IMR-90 (cell line): Measurements from ENCODE around the gene FICD. TPM values are rescaled to one million over a fixed set of nuclear protein-coding genes. Genes with fewer than 3 reads are reported as not detected.

ENCODE experiments used
- ATAC-seq: fragments of 200-7000 bp; cut with Tn5 transposase; 2 replicates; pipeline ENCODE4 v1.9.1; 2020; ENCODE audit warnings: low read depth, mild to moderate bottlenecking, moderate library complexity
- BruUV-seq: library from RNA; stranded (reverse); fragments of 400-500 nt; replicated peaks from 2 replicates; lab custom pipeline; 2021; lab: Mats Ljungman, UMichigan
- CTCF ChIA-PET: fragments of 300-600 bp; formaldehyde crosslinking; extraction: SDS; loops from one replicate; lab custom pipeline; 2021; ENCODE audit warnings: antibody characterized with exemption; lab: Yijun Ruan, JAX
- POLR2A ChIA-PET: fragments of 300-600 bp; sonication (Branson Sonifier 250); formaldehyde crosslinking; loops from one replicate; lab custom pipeline; 2022; ENCODE audit warnings: antibody characterized with exemption; ENCODE audit not compliant: unreplicated experiment; lab: Charles Lee
- DNase-seq: peaks from one replicate; pipeline ENCODE4 v3.0.0; 2013
- H2AFZ ChIP-seq: replicated peaks from 2 replicates; pipeline ENCODE3; 2013; ENCODE audit warnings: low read length, mild to moderate bottlenecking; ENCODE audit not compliant: poor library complexity
- H2AK5ac ChIP-seq: 2 replicates; pipeline ENCODE4 v1.6.1; 2013; ENCODE audit warnings: low read depth, low read length, inconsistent platforms
- H2AK9ac ChIP-seq: replicated peaks from 2 replicates; pipeline ENCODE3; 2013; ENCODE audit warnings: mild to moderate bottlenecking, low read depth, low read length, moderate library complexity; ENCODE audit not compliant: poor library complexity
- H2BK120ac ChIP-seq: 2 replicates; pipeline ENCODE4 v1.6.1; 2013; ENCODE audit warnings: low read depth, low read length, inconsistent platforms
- H2BK15ac ChIP-seq: 3 replicates; pipeline ENCODE4 v1.6.1; 2013; ENCODE audit warnings: low read depth, low read length, inconsistent platforms
- H2BK20ac ChIP-seq: 2 replicates; pipeline ENCODE4 v1.6.1; 2013; ENCODE audit warnings: low read depth, mild to moderate bottlenecking, inconsistent platforms, low read length, moderate library complexity
- H2BK5ac ChIP-seq: 2 replicates; pipeline ENCODE4 v1.6.1; 2013; ENCODE audit warnings: mild to moderate bottlenecking, low read depth, low read length, inconsistent platforms; ENCODE audit not compliant: poor library complexity, severe bottlenecking
- H3K14ac ChIP-seq: replicated peaks from 2 replicates; pipeline ENCODE4 v1.6.1; 2013; ENCODE audit warnings: low read depth, low read length, inconsistent platforms
- H3K18ac ChIP-seq: 2 replicates; pipeline ENCODE4 v1.6.1; 2013; ENCODE audit warnings: low read depth, low read length, control low read depth
- H3K23ac ChIP-seq: 2 replicates; pipeline ENCODE4 v1.6.1; 2013; ENCODE audit warnings: low read depth, low read length, inconsistent platforms
- H3K27ac ChIP-seq: 2 replicates; pipeline ENCODE4 v1.5.1; 2013; ENCODE audit warnings: mild to moderate bottlenecking, control low read depth, low read length; ENCODE audit not compliant: insufficient read depth
- H3K27me3 ChIP-seq: 2 replicates; pipeline ENCODE4 v1.6.1; 2013; ENCODE audit warnings: low read length; ENCODE audit not compliant: control insufficient read depth, insufficient read depth
- H3K36me3 ChIP-seq: 2 replicates; pipeline ENCODE4 v1.6.1; 2013; ENCODE audit warnings: low read length, mixed read lengths; ENCODE audit not compliant: control insufficient read depth, insufficient read depth
- H3K4ac ChIP-seq: 2 replicates; pipeline ENCODE4 v1.6.1; 2013; ENCODE audit warnings: low read depth, low read length, inconsistent platforms
- H3K4me1 ChIP-seq: 2 replicates; pipeline ENCODE4 v1.6.1; 2013; ENCODE audit warnings: low read length, mixed read lengths; ENCODE audit not compliant: control insufficient read depth, insufficient read depth
- H3K4me2 ChIP-seq: 2 replicates; pipeline ENCODE4 v1.6.1; 2013; ENCODE audit warnings: low read depth, mild to moderate bottlenecking, control low read depth, low read length, moderate library complexity
- H3K4me3 ChIP-seq: 2 replicates; pipeline ENCODE4 v1.5.1; 2013; ENCODE audit warnings: low read depth, mild to moderate bottlenecking, control low read depth, low read length, moderate library complexity; ENCODE audit not compliant: insufficient read depth
- H3K56ac ChIP-seq: 2 replicates; pipeline ENCODE4 v1.6.1; 2013; ENCODE audit warnings: low read length, inconsistent platforms; ENCODE audit not compliant: insufficient read depth; ENCODE audit errors: extremely low read depth
- H3K79me1 ChIP-seq, 2 experiments: 2 replicates each; pipeline ENCODE4 v1.6.1; 2013; ENCODE audit warnings: low read length in 2 of 2, inconsistent platforms in 1 of 2, low read depth in 1 of 2
- H3K9ac ChIP-seq: 2 replicates; pipeline ENCODE4 v1.6.1; 2013; ENCODE audit warnings: low read depth, low read length, control low read depth
- H3K9me1 ChIP-seq: 2 replicates; pipeline ENCODE4 v1.6.1; 2013; ENCODE audit warnings: low read length, inconsistent platforms; ENCODE audit not compliant: insufficient read depth
- H3K9me3 ChIP-seq: 2 replicates; pipeline ENCODE4 v1.6.1; 2013; ENCODE audit warnings: low read length; ENCODE audit not compliant: control insufficient read depth, insufficient read depth
- H4K20me1 ChIP-seq: 2 replicates; pipeline ENCODE4 v1.6.1; 2013; ENCODE audit warnings: low read length, inconsistent platforms; ENCODE audit not compliant: insufficient read depth
- H4K5ac ChIP-seq: 2 replicates; pipeline ENCODE4 v1.6.1; 2013; ENCODE audit warnings: mild to moderate bottlenecking, low read depth, low read length, control low read depth
- H4K8ac ChIP-seq, 2 experiments: 2 replicates each; pipeline ENCODE4 v1.6.1; 2013; ENCODE audit warnings: low read depth in 2 of 2, low read length in 2 of 2, control low read depth in 1 of 2, inconsistent platforms in 1 of 2
- H4K91ac ChIP-seq: 2 replicates; pipeline ENCODE4 v1.6.1; 2013; ENCODE audit warnings: low read depth, low read length, inconsistent platforms; ENCODE audit not compliant: insufficient read depth
- BHLHE40 ChIP-seq: fragments of 150-350 bp; IDR thresholded peaks from 2 replicates; pipeline ENCODE4 v1.6.1; 2016; ENCODE audit warnings: mild to moderate bottlenecking, low read depth, low read length
- CEBPB ChIP-seq: IDR thresholded peaks from 2 replicates; pipeline ENCODE4 v1.6.1; 2012; ENCODE audit warnings: low read depth, low read length, improper control_type of control experiment
- CHD1 ChIP-seq: IDR thresholded peaks from 2 replicates; pipeline ENCODE4 v1.6.1; 2012; ENCODE audit warnings: low read depth, low read length, improper control_type of control experiment
- FOS ChIP-seq: fragments of 150-350 bp; IDR thresholded peaks from 2 replicates; pipeline ENCODE4 v1.6.1; 2016; ENCODE audit warnings: low read depth, low read length
- MAFK ChIP-seq: IDR thresholded peaks from 2 replicates; pipeline ENCODE4 v1.6.1; 2012; ENCODE audit warnings: low read depth, low read length, improper control_type of control experiment
- MAZ ChIP-seq: IDR thresholded peaks from 2 replicates; pipeline ENCODE4 v1.6.1; 2012; ENCODE audit warnings: low read depth, mild to moderate bottlenecking, low read length, improper control_type of control experiment, moderate library complexity, borderline replicate concordance
- POLR2A ChIP-seq: IDR thresholded peaks from 2 replicates; pipeline ENCODE4 v1.6.1; 2012; ENCODE audit warnings: mild to moderate bottlenecking, low read depth, low read length
- RAD21 ChIP-seq: IDR thresholded peaks from 2 replicates; pipeline ENCODE4 v1.6.1; 2012; ENCODE audit warnings: low read length, improper control_type of control experiment
- RCOR1 ChIP-seq: IDR thresholded peaks from 2 replicates; pipeline ENCODE4 v1.6.1; 2012; ENCODE audit warnings: mild to moderate bottlenecking, low read length, improper control_type of control experiment; ENCODE audit not compliant: insufficient replicate concordance
- RFX5 ChIP-seq: IDR thresholded peaks from 2 replicates; pipeline ENCODE4 v1.8.0; 2012; ENCODE audit warnings: low read depth, mild to moderate bottlenecking, low read length, moderate library complexity
- WGBS, 2 experiments: methylation state at CpG; one replicate each; pipeline versions ENCODE4 v1.1.5 to v1.1.7; 2013; ENCODE audit warnings: missing lambda C conversion rate in 2 of 2; ENCODE audit not compliant: insufficient read length in 1 of 2; ENCODE audit errors: extremely low coverage in 2 of 2; 5-methylcytosine and 5-hydroxymethylcytosine counted together
- dilution Hi-C: fragments of 300-500 bp; cut with HindIII; formaldehyde crosslinking; loops from one replicate; pipeline ENCODE4 v1.14.3; 2018; ENCODE audit warnings: low sequenced_read_pairs; ENCODE audit not compliant: unreplicated experiment
- in situ Hi-C: fragments of 300-500 bp; cut with MboI; formaldehyde crosslinking; loops from 3 replicates; pipeline ENCODE4 v1.14.3; 2019; ENCODE audit warnings: low sequenced_read_pairs, inconsistent platforms, mixed read lengths
- intact Hi-C: fragments of 100-400 bp; cut with micrococcal nuclease; formaldehyde crosslinking; loops from 2 replicates; pipeline ENCODE4 v1.10.0; 2022
- polyA plus RNA-seq, 3 experiments: library from polyadenylated mRNA; depleted of rRNA; stranded (reverse); fragments of >200 nt; gene quantifications; 2 replicates each; pipeline ENCODE4 v1.2.3, GENCODE V29; 2012; ENCODE audit warnings: low replicate concordance in 1 of 3
- total RNA-seq: library from RNA; depleted of rRNA; stranded (reverse); fragments of >200 nt; gene quantifications from 2 replicates; pipeline ENCODE4 v1.2.3, GENCODE V29; 2012
- TF ChIP-seq, protein P1 (sequence below): fragments of 150-350 bp; IDR thresholded peaks from 2 replicates; pipeline ENCODE4 v1.6.1; 2016; ENCODE audit warnings: low read depth, mild to moderate bottlenecking, low read length, moderate library complexity, borderline replicate concordance
- TF ChIP-seq, protein P2 (sequence below): conservative IDR thresholded peaks from 2 replicates; pipeline ENCODE4 v1.5.1; 2012; ENCODE audit warnings: mild to moderate bottlenecking, low read depth, low read length, improper control_type of control experiment

Gene FICD
- total and polyA plus RNA-seq, 2 of the 4 experiments (the other 2 are of a cell fraction), result 4.0 to 11.3 TPM

GRCh38 chr12:108477055-108477880, 37.8 kb upstream of the FICD start (continued):
- TF ChIP-seq MAZ, result no peak

DNA sequence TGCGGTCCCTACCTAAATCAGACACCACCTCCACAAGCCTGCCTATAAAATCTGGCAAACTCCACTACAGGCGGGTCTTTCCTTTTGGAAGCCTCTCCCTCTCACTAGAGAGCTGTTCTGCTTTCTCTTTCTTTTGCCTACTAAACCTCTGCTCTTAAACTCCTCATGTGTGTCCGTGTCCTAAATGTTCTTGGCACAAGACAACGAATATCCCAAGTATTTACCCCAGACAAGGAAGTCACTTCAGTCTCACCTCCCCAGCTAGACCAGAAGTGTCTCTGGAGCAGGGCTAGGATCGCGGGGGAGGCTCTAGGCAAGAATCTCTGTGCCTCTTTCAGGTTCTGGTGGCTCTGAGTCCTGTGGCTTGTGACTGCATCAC, 37.2 kb upstream of the FICD start:
- H2BK5ac ChIP-seq, result no peak overlapping the region
- no peak overlapping the region for H3K14ac ChIP-seq
- intact Hi-C loops, result no loop called here
- H3K23ac ChIP-seq, result no peak overlapping the region
- in situ Hi-C loops, result no loop called here
- no peak overlapping the region for H3K9ac ChIP-seq
- CTCF ChIA-PET, result no interaction called here
- H4K5ac ChIP-seq, result no peak overlapping the region
- H3K9me3 ChIP-seq, result no peaks in the 10 kb centered on the region
- H3K9me1 ChIP-seq, result no peaks in the 10 kb centered on the region
- dilution Hi-C loops, result no loop called here
- no peak overlapping the region for H2BK15ac ChIP-seq
- H3K56ac ChIP-seq, result no peak overlapping the region
- H3K27me3 ChIP-seq, result no peaks in the 10 kb centered on the region
- no peak overlapping the region for H3K4me3 ChIP-seq
- DNase-seq (no peak), ATAC-seq (no peak)
- H3K4me1 ChIP-seq, result no peaks in the 10 kb centered on the region
- H2AK9ac ChIP-seq, result no peak overlapping the region
- no peak overlapping the region for H2AFZ ChIP-seq
- H4K91ac ChIP-seq, result no peak overlapping the region
- no peak overlapping the region for H2BK120ac ChIP-seq
- no peak overlapping the region for H4K8ac ChIP-seq
- no peaks in the 10 kb centered on the region for H3K79me1 ChIP-seq
- no peak overlapping the region for H2AK5ac ChIP-seq
- H3K4ac ChIP-seq, result no peak overlapping the region
- no TSS peak for BruUV-seq
- H3K27ac ChIP-seq, result no peak overlapping the region
- no peaks in the 10 kb centered on the region for H4K20me1 ChIP-seq
- TF ChIP-seq, protein P1, sequence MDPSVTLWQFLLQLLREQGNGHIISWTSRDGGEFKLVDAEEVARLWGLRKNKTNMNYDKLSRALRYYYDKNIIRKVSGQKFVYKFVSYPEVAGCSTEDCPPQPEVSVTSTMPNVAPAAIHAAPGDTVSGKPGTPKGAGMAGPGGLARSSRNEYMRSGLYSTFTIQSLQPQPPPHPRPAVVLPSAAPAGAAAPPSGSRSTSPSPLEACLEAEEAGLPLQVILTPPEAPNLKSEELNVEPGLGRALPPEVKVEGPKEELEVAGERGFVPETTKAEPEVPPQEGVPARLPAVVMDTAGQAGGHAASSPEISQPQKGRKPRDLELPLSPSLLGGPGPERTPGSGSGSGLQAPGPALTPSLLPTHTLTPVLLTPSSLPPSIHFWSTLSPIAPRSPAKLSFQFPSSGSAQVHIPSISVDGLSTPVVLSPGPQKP, result no peak
- TF ChIP-seq CHD1, result no peak
- no peak for TF ChIP-seq RCOR1
- TF ChIP-seq, protein P2, sequence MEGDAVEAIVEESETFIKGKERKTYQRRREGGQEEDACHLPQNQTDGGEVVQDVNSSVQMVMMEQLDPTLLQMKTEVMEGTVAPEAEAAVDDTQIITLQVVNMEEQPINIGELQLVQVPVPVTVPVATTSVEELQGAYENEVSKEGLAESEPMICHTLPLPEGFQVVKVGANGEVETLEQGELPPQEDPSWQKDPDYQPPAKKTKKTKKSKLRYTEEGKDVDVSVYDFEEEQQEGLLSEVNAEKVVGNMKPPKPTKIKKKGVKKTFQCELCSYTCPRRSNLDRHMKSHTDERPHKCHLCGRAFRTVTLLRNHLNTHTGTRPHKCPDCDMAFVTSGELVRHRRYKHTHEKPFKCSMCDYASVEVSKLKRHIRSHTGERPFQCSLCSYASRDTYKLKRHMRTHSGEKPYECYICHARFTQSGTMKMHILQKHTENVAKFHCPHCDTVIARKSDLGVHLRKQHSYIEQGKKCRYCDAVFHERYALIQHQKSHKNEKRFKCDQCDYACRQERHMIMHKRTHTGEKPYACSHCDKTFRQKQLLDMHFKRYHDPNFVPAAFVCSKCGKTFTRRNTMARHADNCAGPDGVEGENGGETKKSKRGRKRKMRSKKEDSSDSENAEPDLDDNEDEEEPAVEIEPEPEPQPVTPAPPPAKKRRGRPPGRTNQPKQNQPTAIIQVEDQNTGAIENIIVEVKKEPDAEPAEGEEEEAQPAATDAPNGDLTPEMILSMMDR, result no peak
- TF ChIP-seq RFX5, result no peak
- no peak for TF ChIP-seq MAZ
- TF ChIP-seq RAD21, result no peak
- no peak for TF ChIP-seq CEBPB
- TF ChIP-seq BHLHE40, result no peak
- no peak for TF ChIP-seq POLR2A
- no peak for TF ChIP-seq MAFK
- no peak for TF ChIP-seq FOS
- H3K18ac ChIP-seq, result no peak overlapping the region
- POLR2A ChIA-PET, result no interaction called here
- H3K4me2 ChIP-seq, result no peak overlapping the region
- no peaks in the 10 kb centered on the region for H3K36me3 ChIP-seq
- no peak overlapping the region for H2BK20ac ChIP-seq
- WGBS, 2 experiments, result 40% methylated on average over 1 of the region's 6 CpGs; no CpG with 5 or more reads in 1 of the 2 experiments
